ENCODE results near the gene TLN1. TPM values are rescaled to one million over a fixed set of nuclear protein-coding genes. Genes with fewer than 3 reads are reported as not detected.

The TLN1 gene
- total and polyA plus RNA-seq, 2 experiments from 2014 or later: 96.0 to 178 TPM

GRCh38 chr9:35658968-35659220, 73.1 kb downstream of the TLN1 start:
- peak overlapping the region; percentile 79 for H3K4me3 ChIP-seq
- peaks cover 21% of the 10 kb centered on the region for H3K4me1 ChIP-seq (ENCODE audit: low read depth)
- H3K27ac ChIP-seq: peak overlapping the region; percentile 99
- H3K36me3 ChIP-seq: no peaks in the 10 kb centered on the region
- no peak for TF ChIP-seq CTCF (IDR thresholded peaks at IDR 0.05; ENCODE audit: low read depth, low read length)
- H3K9me3 ChIP-seq (ENCODE audit: low read depth): no peaks in the 10 kb centered on the region
- H3K27me3 ChIP-seq: no peaks in the 10 kb centered on the region
- peak in 1 of 2 donors; percentile 44 for DNase-seq (ENCODE audit: low read depth in 1 of 2, low spot score in 1 of 2)

GRCh38 chr9:35658137-35658967, 73.6 kb downstream of the TLN1 start, which contains the start of gene CCDC107:
TSS of gene CCDC107 (plus strand) at chr9:35658292. CDS start at chr9:35658380, 88 bp downstream.
- Histone ChIP-seq H3K4me3 (peak within 1 kb of the TSS; percentile 79), H3K27me3 (no peaks in the 10 kb centered on the region), H3K9me3 (ENCODE audit: low read depth) (no peaks in the 10 kb centered on the region), H3K36me3 (no peaks in the 10 kb centered on the region), H3K27ac (peak within 1 kb of the TSS; percentile 99), H3K4me1 (ENCODE audit: low read depth) (peaks cover 21% of the 10 kb centered on the region)
- peak; percentile 41 for TF ChIP-seq CTCF (IDR thresholded peaks at IDR 0.05; ENCODE audit: low read depth, low read length)
- DNase-seq (ENCODE audit: low read depth in 1 of 2, low spot score in 1 of 2): peak; percentile 90 to 93

- no peaks in the 10 kb centered on the region for H3K9me3 ChIP-seq (ENCODE audit: low read depth)
- peak; percentile 100 for DNase-seq (ENCODE audit: low read depth in 1 of 2, low spot score in 1 of 2)
- H3K4me1 ChIP-seq (ENCODE audit: low read depth): peaks cover 21% of the 10 kb centered on the region
- H3K27me3 ChIP-seq: no peaks in the 10 kb centered on the region
- H3K4me3 ChIP-seq: peak within 1 kb of the TSS; percentile 79
- peak; percentile 23 for TF ChIP-seq CTCF (IDR thresholded peaks at IDR 0.05; ENCODE audit: low read depth, low read length)
- peak within 1 kb of the TSS; percentile 99 for H3K27ac ChIP-seq
- H3K36me3 ChIP-seq: no peaks in the 10 kb centered on the region
Measured at GRCh38 chr9:35657546-35658136, 74.4 kb downstream of the TLN1 start, which contains the start of gene RMRP. TSS of gene RMRP (minus strand) at chr9:35658019.

- Histone ChIP-seq H3K4me3 (peak overlapping the region; percentile 23), H3K9me3 (ENCODE audit: low read depth) (no peaks in the 10 kb centered on the region), H3K27ac (peak overlapping the region; percentile 99), H3K27me3 (no peaks in the 10 kb centered on the region), H3K4me1 (ENCODE audit: low read depth) (peaks cover 21% of the 10 kb centered on the region), H3K36me3 (no peaks in the 10 kb centered on the region)
- no peak for TF ChIP-seq CTCF (IDR thresholded peaks at IDR 0.05; ENCODE audit: low read depth, low read length)
- peak; percentile 60 to 70 for DNase-seq (ENCODE audit: low read depth in 1 of 2, low spot score in 1 of 2)
Measured at GRCh38 chr9:35656831-35657545, 75.0 kb downstream of the TLN1 start.

- Histone ChIP-seq H3K27ac (peak overlapping the region; percentile 99), H3K4me3 (no peak overlapping the region), H3K36me3 (no peaks in the 10 kb centered on the region), H3K9me3 (ENCODE audit: low read depth) (no peaks in the 10 kb centered on the region), H3K27me3 (no peaks in the 10 kb centered on the region), H3K4me1 (ENCODE audit: low read depth) (peaks cover 16% of the 10 kb centered on the region)
- no peak for DNase-seq (ENCODE audit: low read depth in 1 of 2, low spot score in 1 of 2)
- no peak for TF ChIP-seq CTCF (IDR thresholded peaks at IDR 0.05; ENCODE audit: low read depth, low read length)
Measured at GRCh38 chr9:35656348-35656747, 75.6 kb downstream of the TLN1 start.

All from cardiac muscle cell (in vitro differentiated cells and primary cell).